ENCODE data around the gene DHX30. TPM values are rescaled to one million over a fixed set of nuclear protein-coding genes. Genes with fewer than 3 reads are reported as not detected.
"Not testable (repeated sequence)": the region's sequence is repeated elsewhere in the genome, so short reads cannot be mapped to it uniquely, and the experiment has no call there.

Gene DHX30
- total and polyA plus RNA-seq, 2 of the 8 experiments (the other 6 are each of a cell fraction or from before 2014, with no cell fraction given) = 82.4 to 97.9 TPM

DNA sequence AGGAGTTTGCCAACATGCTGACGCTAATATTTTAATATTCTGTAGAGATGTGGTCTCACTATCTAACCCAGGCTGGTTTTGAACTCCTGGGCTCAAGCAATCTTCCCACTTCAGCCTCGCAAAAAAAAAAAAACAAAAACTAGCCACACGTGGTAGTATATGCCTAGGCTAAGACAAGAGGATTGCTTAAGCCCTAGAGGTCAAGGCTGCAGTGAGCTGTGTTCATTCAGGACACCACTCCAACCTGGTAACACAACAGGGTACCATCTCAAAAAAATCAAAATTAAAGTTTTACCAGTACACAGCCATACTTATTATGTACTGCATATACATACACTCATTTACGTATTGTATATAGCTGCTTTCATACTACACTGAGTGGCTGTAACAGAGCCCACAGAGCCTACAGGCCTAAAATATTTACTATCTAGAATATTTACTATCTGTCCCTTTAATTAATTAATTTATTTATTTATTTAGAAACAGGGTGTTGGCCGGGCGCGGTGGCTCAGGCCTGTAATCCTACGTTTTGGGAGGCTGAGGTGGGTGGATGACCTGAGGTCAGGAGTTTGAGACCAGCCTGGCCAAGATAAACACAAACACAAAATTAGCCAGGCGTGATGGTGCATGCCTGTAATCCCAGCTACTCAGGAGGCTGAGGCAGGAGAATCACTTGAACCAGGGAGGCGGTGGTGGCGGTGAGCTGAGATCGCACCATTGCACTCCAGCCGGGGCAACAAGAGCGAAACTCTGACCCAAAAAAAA, 44.5 kb upstream of the DHX30 start (continued):
- TF ChIP-seq, protein P1, sequence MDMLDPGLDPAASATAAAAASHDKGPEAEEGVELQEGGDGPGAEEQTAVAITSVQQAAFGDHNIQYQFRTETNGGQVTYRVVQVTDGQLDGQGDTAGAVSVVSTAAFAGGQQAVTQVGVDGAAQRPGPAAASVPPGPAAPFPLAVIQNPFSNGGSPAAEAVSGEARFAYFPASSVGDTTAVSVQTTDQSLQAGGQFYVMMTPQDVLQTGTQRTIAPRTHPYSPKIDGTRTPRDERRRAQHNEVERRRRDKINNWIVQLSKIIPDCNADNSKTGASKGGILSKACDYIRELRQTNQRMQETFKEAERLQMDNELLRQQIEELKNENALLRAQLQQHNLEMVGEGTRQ (IDR thresholded peaks at IDR 0.05; ENCODE audit: low read length) = no peak
- TF ChIP-seq, protein P2, sequence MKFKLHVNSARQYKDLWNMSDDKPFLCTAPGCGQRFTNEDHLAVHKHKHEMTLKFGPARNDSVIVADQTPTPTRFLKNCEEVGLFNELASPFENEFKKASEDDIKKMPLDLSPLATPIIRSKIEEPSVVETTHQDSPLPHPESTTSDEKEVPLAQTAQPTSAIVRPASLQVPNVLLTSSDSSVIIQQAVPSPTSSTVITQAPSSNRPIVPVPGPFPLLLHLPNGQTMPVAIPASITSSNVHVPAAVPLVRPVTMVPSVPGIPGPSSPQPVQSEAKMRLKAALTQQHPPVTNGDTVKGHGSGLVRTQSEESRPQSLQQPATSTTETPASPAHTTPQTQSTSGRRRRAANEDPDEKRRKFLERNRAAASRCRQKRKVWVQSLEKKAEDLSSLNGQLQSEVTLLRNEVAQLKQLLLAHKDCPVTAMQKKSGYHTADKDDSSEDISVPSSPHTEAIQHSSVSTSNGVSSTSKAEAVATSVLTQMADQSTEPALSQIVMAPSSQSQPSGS (IDR thresholded peaks at IDR 0.05; ENCODE audit: low read length) = no peak
- TF ChIP-seq TCF12 (IDR thresholded peaks at IDR 0.05; ENCODE audit: low read depth, low read length) (no peak), CREB1 (IDR thresholded peaks at IDR 0.05) (no peak), SUZ12 (IDR thresholded peaks at IDR 0.05; ENCODE audit: low read length) (no peak)

DNA sequence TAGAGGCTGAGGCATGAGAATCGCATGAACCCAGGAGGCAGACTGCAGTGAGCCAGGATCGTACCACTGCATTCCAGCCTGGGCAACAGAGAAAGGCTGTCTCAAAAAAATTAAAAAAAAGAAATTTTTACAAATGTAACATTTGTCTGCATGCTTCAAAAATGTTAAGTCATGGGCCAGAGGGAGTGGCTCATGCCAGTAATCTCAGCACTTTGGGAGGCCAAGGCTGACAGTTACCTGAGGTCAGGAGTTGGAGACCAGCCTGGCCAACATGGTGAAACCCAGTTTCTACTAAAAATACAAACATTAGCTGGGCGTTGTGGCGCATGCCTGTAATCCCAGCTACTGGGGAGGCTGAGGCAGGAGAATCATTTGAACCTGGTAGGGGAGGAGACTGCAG, 42.7 kb upstream of the DHX30 start:
- not testable (repeated sequence) for H2BK5ac ChIP-seq (ENCODE audit: low read depth, low read length); H3K4ac ChIP-seq (replicated peaks; ENCODE audit: insufficient read length, low read depth, low read length); H3K14ac ChIP-seq (ENCODE audit: insufficient read length); FAIRE-seq; H2BK20ac ChIP-seq (ENCODE audit: low read length); H4K8ac ChIP-seq (ENCODE audit: extremely low read depth, insufficient read depth, low read length); H3K4me3 ChIP-seq (ENCODE audit: extremely low read depth in 1 of 4, insufficient read depth in 2 of 4, low read depth in 3 of 4, low read length in 4 of 4); H2AFZ ChIP-seq (ENCODE audit: low read length); H3K4me1 ChIP-seq (replicated peaks in 1 of 4; ENCODE audit: control insufficient read depth in 3 of 4, insufficient read depth in 4 of 4, low read length in 3 of 4); H4K91ac ChIP-seq (replicated peaks; ENCODE audit: insufficient read length, low read length); H3K27ac ChIP-seq (ENCODE audit: low read depth, low read length); DNase-seq (ENCODE audit: low read depth in 1 of 2, low spot score in 2 of 2); H3K23me2 ChIP-seq (ENCODE audit: low read depth, low read length); H3K9me3 ChIP-seq (ENCODE audit: insufficient read depth in 2 of 2, low read depth in 1 of 2, low read length in 1 of 2); H2BK15ac ChIP-seq (ENCODE audit: low read length); H3K27me3 ChIP-seq (replicated peaks in 1 of 4; ENCODE audit: control insufficient read depth in 3 of 4, extremely low read depth in 1 of 4, insufficient read depth in 3 of 4, low read length in 3 of 4); H3K4me2 ChIP-seq (ENCODE audit: insufficient read depth in 1 of 2, low read depth in 2 of 2, low read length in 2 of 2); H2AK5ac ChIP-seq (ENCODE audit: low read depth, low read length); H4K5ac ChIP-seq (ENCODE audit: insufficient read length, low read depth, low read length); H2BK120ac ChIP-seq (replicated peaks; ENCODE audit: low read depth, low read length); H3K79me1 ChIP-seq (ENCODE audit: low read depth, low read length); H3K23ac ChIP-seq (ENCODE audit: insufficient read length); H2BK12ac ChIP-seq (ENCODE audit: low read depth, low read length); H3K9ac ChIP-seq (replicated peaks in 1 of 4; ENCODE audit: extremely low read depth in 1 of 4, low read depth in 3 of 4, low read length in 3 of 4); H3K18ac ChIP-seq (ENCODE audit: extremely low read depth, low read length); H3K56ac ChIP-seq (replicated peaks; ENCODE audit: insufficient read length, low read depth, low read length)
- CTCF ChIA-PET (ENCODE audit: partially characterized antibody) = interaction anchor here (1.5 to 1.6 kb wide), 2 partner anchors 8 to 14 kb away, joined by 3 to 4 read pairs; no protein-coding TSS in a partner anchor
- Histone ChIP-seq H3K36me3 (ENCODE audit: control insufficient read depth in 2 of 4, insufficient read depth in 4 of 4, low read length in 3 of 4) (peaks cover 2 to 42% (median 12%) of the 10 kb centered on the region in 4 experiments; a peak in 7 of 8 replicates), H3K79me2 (ENCODE audit: control insufficient read depth in 1 of 2, insufficient read depth in 2 of 2, low read length in 2 of 2) (peaks cover 28 to 95% of the 10 kb centered on the region in 2 experiments), H4K20me1 (replicated peaks in 1 of 2; ENCODE audit: control insufficient read depth in 1 of 2, insufficient read depth in 2 of 2, low read length in 2 of 2) (peaks cover 8 to 20% of the 10 kb centered on the region in 2 experiments)
- WGBS, 2 experiments (ENCODE audit: extremely low coverage in 1 of 2, insufficient coverage in 1 of 2, insufficient read length in 1 of 2, insufficient replicate concordance in 2 of 2, low coverage in 1 of 2, low lambda C conversion rate in 2 of 2, missing lambda C conversion rate in 1 of 2) = 92% methylated on average over 4 of the region's 4 CpGs; no CpG with 5 or more reads in 1 of the 2 experiments
- POLR2A ChIA-PET (ENCODE audit: partially characterized antibody) = interaction anchor here (1.0 kb wide), 1 partner anchor 53 kb away, joined by 4 read pairs; no protein-coding TSS in a partner anchor
